Activated CD4-positive, alpha-beta T cell treated with anti-CD3 and anti-CD28 coated beads for 1 hour (primary cell): Measurements from ENCODE around the gene DCP1B.

Experiments used
- DNase-seq: peaks from one replicate; pipeline ENCODE4 v3.0.0-alpha.2; 2020

Gene DCP1B

GRCh38 chr12:2017546-2018337, 13.5 kb upstream of the DCP1B start:
- DNase-seq: no peak

GRCh38 chr12:2016862-2017545, 12.7 kb upstream of the DCP1B start:
- DNase-seq: no peak

- no peak for DNase-seq
Observed at GRCh38 chr12:2014231-2014630, 10.0 kb upstream of the DCP1B start.

GRCh38 chr12:2013527-2014223, 9.4 kb upstream of the DCP1B start:
- no peak for DNase-seq

GRCh38 chr12:2013086-2013485, 8.8 kb upstream of the DCP1B start:
- DNase-seq: no peak

- DNase-seq: no peak
Observed at GRCh38 chr12:2011643-2012607, 7.7 kb upstream of the DCP1B start.

- DNase-seq: no peak
Observed at GRCh38 chr12:2009623-2010022, 5.4 kb upstream of the DCP1B start.

- no peak for DNase-seq
Observed at GRCh38 chr12:2008677-2009076, 4.4 kb upstream of the DCP1B start.

GRCh38 chr12:2003676-2004112, 563 bp downstream of the DCP1B start:
- no peak for DNase-seq

GRCh38 chr12:1995205-1995896, 8.9 kb downstream of the DCP1B start:
- DNase-seq: no peak

- no peak for DNase-seq
Observed at GRCh38 chr12:1994429-1995143, 9.7 kb downstream of the DCP1B start.

- DNase-seq: no peak
Observed at GRCh38 chr12:1993871-1994371, 10.3 kb downstream of the DCP1B start.

- no peak for DNase-seq
Observed at GRCh38 chr12:1993341-1993740, 10.9 kb downstream of the DCP1B start.

- no peak for DNase-seq
Observed at GRCh38 chr12:1992732-1993131, 11.5 kb downstream of the DCP1B start.

- DNase-seq: no peak
Observed at GRCh38 chr12:1989111-1989510, 15.1 kb downstream of the DCP1B start.

GRCh38 chr12:1984759-1985158, 19.5 kb downstream of the DCP1B start:
- DNase-seq: no peak

- no peak for DNase-seq
Observed at GRCh38 chr12:1980282-1980681, 24.0 kb downstream of the DCP1B start.

- no peak for DNase-seq
Observed at GRCh38 chr12:1978078-1978862, 26.0 kb downstream of the DCP1B start.

GRCh38 chr12:1977588-1977987, 26.7 kb downstream of the DCP1B start:
- no peak for DNase-seq

GRCh38 chr12:1977109-1977508, 27.1 kb downstream of the DCP1B start:
- DNase-seq: no peak
